Activated T-helper 1 cell treated with Interleukin-2 at 50 U/mL for 16 hours (primary cell): ENCODE results near the gene ZNF90.
"Not testable (repeated sequence)": the region's sequence is repeated elsewhere in the genome, so short reads cannot be mapped to it uniquely, and the experiment has no call there.

Source experiments
- DNase-seq: peaks from one replicate; pipeline ENCODE4 v3.0.0-alpha.2; 2020; ENCODE audit warnings: low read depth

Gene ZNF90

GRCh38 chr19:20103091-20103740 lies 25.4 kb downstream of the ZNF90 start:
- DNase-seq, result no peak

- no peak for DNase-seq
These were observed 29.5 kb downstream of the ZNF90 start for GRCh38 chr19:20107301-20107700.

GRCh38 chr19:20118064-20118839 lies 40.5 kb downstream of the ZNF90 start:
- not testable (repeated sequence) for DNase-seq

- DNase-seq, result no peak
These were observed 47.1 kb downstream of the ZNF90 start for GRCh38 chr19:20124879-20125278.

GRCh38 chr19:20132933-20133332 lies 55.1 kb downstream of the ZNF90 start:
- not testable (repeated sequence) for DNase-seq

GRCh38 chr19:20137714-20138113 lies 59.9 kb downstream of the ZNF90 start:
- not testable (repeated sequence) for DNase-seq

- DNase-seq, result no peak
These were observed 73.9 kb downstream of the ZNF90 start for GRCh38 chr19:20151617-20152145.

GRCh38 chr19:20152506-20152905 lies 74.7 kb downstream of the ZNF90 start:
- not testable (repeated sequence) for DNase-seq

GRCh38 chr19:20153281-20153680 lies 75.5 kb downstream of the ZNF90 start:
- DNase-seq, result no peak

- no peak for DNase-seq
These were observed 76.8 kb downstream of the ZNF90 start for GRCh38 chr19:20154636-20155035.

GRCh38 chr19:20162821-20163220 lies 85.0 kb downstream of the ZNF90 start:
- DNase-seq, result no peak

GRCh38 chr19:20164456-20164855 lies 86.7 kb downstream of the ZNF90 start:
- DNase-seq, result no peak

- no peak for DNase-seq
These were observed 88.3 kb downstream of the ZNF90 start for GRCh38 chr19:20165971-20166592.

GRCh38 chr19:20167020-20167644 lies 89.3 kb downstream of the ZNF90 start, which contains the start of gene ZNF486:
Gene ZNF486 (plus strand): TSS chr19:20167214. CDS start chr19:20167331, 117 bp downstream.
- peak; percentile 82 for DNase-seq

- DNase-seq, result no peak
These were observed 89.9 kb downstream of the ZNF90 start for GRCh38 chr19:20167651-20168122.
